ENCODE data around the gene KIF27.
"Not testable (repeated sequence)": the region's sequence is repeated elsewhere in the genome, so short reads cannot be mapped to it uniquely, and the experiment has no call there.

Gene KIF27

DNA sequence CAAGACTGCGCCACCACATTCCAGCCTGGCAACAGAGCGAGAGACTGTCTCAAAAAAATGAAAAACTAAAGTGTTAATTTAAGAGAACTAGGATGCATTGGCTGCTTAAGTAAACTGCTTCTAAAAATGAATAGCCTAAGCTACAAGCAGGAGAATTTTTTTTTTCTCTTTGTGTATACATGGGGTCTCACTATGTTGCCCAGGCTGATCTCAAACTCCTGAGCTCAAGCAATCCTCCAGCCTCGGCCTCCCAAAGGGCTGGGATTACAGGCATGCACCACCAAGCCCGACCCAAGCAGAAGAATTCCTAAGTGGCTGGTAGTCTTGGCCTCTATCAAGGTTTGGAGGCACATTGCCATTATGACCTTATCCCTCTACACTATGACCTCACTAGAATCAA, 106.1 kb downstream of the KIF27 start:
- H3K9me3 ChIP-seq (ENCODE audit: insufficient read depth, low read depth, low read length); H3K23ac ChIP-seq (ENCODE audit: low read length); H3K14ac ChIP-seq (ENCODE audit: low read length); H4K8ac ChIP-seq (ENCODE audit: low read depth, low read length); H2BK5ac ChIP-seq (ENCODE audit: low read depth, low read length, poor library complexity); H3K18ac ChIP-seq (ENCODE audit: low read length); H3K4me1 ChIP-seq (ENCODE audit: control insufficient read depth in 1 of 2, insufficient read depth in 2 of 2, low read length in 2 of 2); DNase-seq; H3K79me2 ChIP-seq (ENCODE audit: control insufficient read depth, insufficient read depth, low read length, poor library complexity); H3K27ac ChIP-seq (ENCODE audit: low read depth, low read length); H3K36me3 ChIP-seq (ENCODE audit: control insufficient read depth in 1 of 2, insufficient read depth in 2 of 2, low read length in 2 of 2); H3K4ac ChIP-seq (ENCODE audit: low read depth, low read length); H2AK5ac ChIP-seq (ENCODE audit: low read length); H3K79me1 ChIP-seq (ENCODE audit: low read length); H2AFZ ChIP-seq (ENCODE audit: insufficient read depth, low read length, poor library complexity); H4K12ac ChIP-seq (ENCODE audit: low read depth, low read length); H3K4me2 ChIP-seq (ENCODE audit: low read length); H3K9ac ChIP-seq (ENCODE audit: low read length); H2BK12ac ChIP-seq (ENCODE audit: low read length); H2BK120ac ChIP-seq (ENCODE audit: insufficient read depth, low read length, poor library complexity); H3K4me3 ChIP-seq (ENCODE audit: low read depth, low read length); H4K91ac ChIP-seq (ENCODE audit: low read depth, low read length); H3K27me3 ChIP-seq (ENCODE audit: insufficient read depth, low read length): not testable (repeated sequence)
- WGBS (ENCODE audit: extremely low coverage, insufficient coverage, insufficient read length) = no CpG with 5 or more reads among the region's 4 CpGs

DNA sequence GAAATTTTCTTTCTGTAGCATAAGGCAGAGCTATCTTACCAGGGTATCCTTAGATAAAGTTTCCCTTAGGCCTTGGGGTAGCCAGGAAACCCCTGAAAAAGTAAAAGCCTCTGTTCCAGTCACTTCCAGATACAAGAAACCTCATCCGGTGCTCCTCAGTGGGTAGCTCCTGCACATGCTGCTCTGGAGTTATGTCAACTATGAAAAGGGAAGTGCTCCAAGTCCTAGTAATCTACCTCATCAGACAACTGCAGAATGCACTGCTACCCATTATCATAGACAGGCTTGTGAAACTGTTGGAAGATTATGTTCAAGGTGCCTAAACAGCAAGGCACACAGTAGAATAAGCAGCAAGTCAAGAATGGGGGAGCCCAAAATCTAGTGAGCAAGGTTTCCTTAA, 112.0 kb downstream of the KIF27 start:
- DNase-seq = peak in 1 of 2 donors; percentile 27
- WGBS (ENCODE audit: extremely low coverage, insufficient coverage, insufficient read length) = no CpG with 5 or more reads among the region's 1 CpG
- H4K8ac ChIP-seq (ENCODE audit: low read depth, low read length); H3K4ac ChIP-seq (ENCODE audit: low read depth, low read length); H3K27me3 ChIP-seq (ENCODE audit: insufficient read depth, low read length); H2BK5ac ChIP-seq (ENCODE audit: low read depth, low read length, poor library complexity); H2BK120ac ChIP-seq (ENCODE audit: insufficient read depth, low read length, poor library complexity); H3K9me3 ChIP-seq (ENCODE audit: insufficient read depth, low read depth, low read length); H3K79me1 ChIP-seq (ENCODE audit: low read length); H2AFZ ChIP-seq (ENCODE audit: insufficient read depth, low read length, poor library complexity); H3K23ac ChIP-seq (ENCODE audit: low read length); H4K12ac ChIP-seq (ENCODE audit: low read depth, low read length); H4K91ac ChIP-seq (ENCODE audit: low read depth, low read length); H2AK5ac ChIP-seq (ENCODE audit: low read length); H3K18ac ChIP-seq (ENCODE audit: low read length); H3K36me3 ChIP-seq (ENCODE audit: control insufficient read depth in 1 of 2, insufficient read depth in 2 of 2, low read length in 2 of 2); H3K79me2 ChIP-seq (ENCODE audit: control insufficient read depth, insufficient read depth, low read length, poor library complexity); H3K27ac ChIP-seq (ENCODE audit: low read depth, low read length); H3K4me3 ChIP-seq (ENCODE audit: low read depth, low read length); H2BK12ac ChIP-seq (ENCODE audit: low read length); H3K9ac ChIP-seq (ENCODE audit: low read length); H3K4me1 ChIP-seq (ENCODE audit: control insufficient read depth in 1 of 2, insufficient read depth in 2 of 2, low read length in 2 of 2); H3K14ac ChIP-seq (ENCODE audit: low read length); H3K4me2 ChIP-seq (ENCODE audit: low read length): not testable (repeated sequence)

DNA sequence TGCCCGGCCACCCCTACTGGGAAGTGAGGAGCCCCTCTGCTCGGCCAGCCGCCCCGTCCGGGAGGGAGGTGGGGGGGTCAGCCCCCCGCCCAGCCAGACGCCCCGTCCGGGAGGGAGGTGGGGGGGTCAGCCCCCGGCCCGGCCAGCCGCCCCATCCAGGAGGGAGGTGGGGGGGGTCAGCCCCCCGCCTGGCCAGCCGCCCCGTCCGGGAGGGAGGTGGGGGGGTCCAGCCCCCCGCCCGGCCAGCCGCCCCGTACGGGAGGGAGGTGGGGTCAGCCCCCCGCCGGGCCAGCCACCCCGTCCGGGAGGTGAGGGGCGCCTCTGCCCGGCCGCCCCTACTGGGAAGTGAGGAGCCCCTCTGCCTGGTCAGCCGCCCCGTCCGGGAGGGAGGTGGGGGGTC, 116.8 kb downstream of the KIF27 start:
- not testable (repeated sequence) for H3K79me1 ChIP-seq (ENCODE audit: low read length); H3K9ac ChIP-seq (ENCODE audit: low read length); H3K79me2 ChIP-seq (ENCODE audit: control insufficient read depth, insufficient read depth, low read length, poor library complexity); H4K91ac ChIP-seq (ENCODE audit: low read depth, low read length); H2BK5ac ChIP-seq (ENCODE audit: low read depth, low read length, poor library complexity); H3K4me3 ChIP-seq (ENCODE audit: low read depth, low read length); H3K18ac ChIP-seq (ENCODE audit: low read length); H2BK120ac ChIP-seq (ENCODE audit: insufficient read depth, low read length, poor library complexity); H4K12ac ChIP-seq (ENCODE audit: low read depth, low read length); H3K36me3 ChIP-seq (ENCODE audit: control insufficient read depth in 1 of 2, insufficient read depth in 2 of 2, low read length in 2 of 2); H3K4ac ChIP-seq (ENCODE audit: low read depth, low read length); H3K4me1 ChIP-seq (ENCODE audit: control insufficient read depth in 1 of 2, insufficient read depth in 2 of 2, low read length in 2 of 2); H3K23ac ChIP-seq (ENCODE audit: low read length); H2AFZ ChIP-seq (ENCODE audit: insufficient read depth, low read length, poor library complexity); H3K27ac ChIP-seq (ENCODE audit: low read depth, low read length); H3K14ac ChIP-seq (ENCODE audit: low read length); H4K8ac ChIP-seq (ENCODE audit: low read depth, low read length); H2BK12ac ChIP-seq (ENCODE audit: low read length); H2AK5ac ChIP-seq (ENCODE audit: low read length); H3K27me3 ChIP-seq (ENCODE audit: insufficient read depth, low read length); H3K9me3 ChIP-seq (ENCODE audit: insufficient read depth, low read depth, low read length); H3K4me2 ChIP-seq (ENCODE audit: low read length); DNase-seq
- WGBS (ENCODE audit: extremely low coverage, insufficient coverage, insufficient read length) = no CpG with 5 or more reads among the region's 31 CpGs

DNA sequence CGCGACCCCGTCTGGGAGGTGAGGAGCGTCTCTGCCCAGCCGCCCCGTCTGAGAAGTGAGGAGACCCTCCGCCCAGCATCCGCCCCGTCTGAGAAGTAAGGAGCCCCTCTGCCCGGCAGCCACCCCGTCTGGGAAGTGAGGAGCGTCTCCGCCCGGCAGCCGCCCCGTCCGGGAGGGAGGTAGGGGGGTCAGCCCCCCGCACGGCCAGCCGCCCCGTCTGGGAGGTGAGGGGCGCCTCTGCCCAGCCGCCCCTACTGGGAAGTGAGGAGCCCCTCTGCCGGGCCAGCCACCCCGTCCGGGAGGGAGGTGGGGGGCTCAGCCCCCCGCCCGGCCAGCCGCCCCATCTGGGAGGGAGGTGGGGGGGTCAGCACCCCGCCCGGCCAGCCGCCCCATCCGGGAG, 117.3 kb downstream of the KIF27 start:
- not testable (repeated sequence) for H3K36me3 ChIP-seq (ENCODE audit: control insufficient read depth in 1 of 2, insufficient read depth in 2 of 2, low read length in 2 of 2); H4K12ac ChIP-seq (ENCODE audit: low read depth, low read length); H3K27ac ChIP-seq (ENCODE audit: low read depth, low read length); H2BK120ac ChIP-seq (ENCODE audit: insufficient read depth, low read length, poor library complexity); H3K27me3 ChIP-seq (ENCODE audit: insufficient read depth, low read length); H3K9me3 ChIP-seq (ENCODE audit: insufficient read depth, low read depth, low read length); H3K14ac ChIP-seq (ENCODE audit: low read length); H3K79me2 ChIP-seq (ENCODE audit: control insufficient read depth, insufficient read depth, low read length, poor library complexity); H3K4ac ChIP-seq (ENCODE audit: low read depth, low read length); H2BK12ac ChIP-seq (ENCODE audit: low read length); H4K8ac ChIP-seq (ENCODE audit: low read depth, low read length); H2AK5ac ChIP-seq (ENCODE audit: low read length); H3K79me1 ChIP-seq (ENCODE audit: low read length); H2BK5ac ChIP-seq (ENCODE audit: low read depth, low read length, poor library complexity); H2AFZ ChIP-seq (ENCODE audit: insufficient read depth, low read length, poor library complexity); H4K91ac ChIP-seq (ENCODE audit: low read depth, low read length); H3K9ac ChIP-seq (ENCODE audit: low read length); H3K4me3 ChIP-seq (ENCODE audit: low read depth, low read length); DNase-seq; H3K23ac ChIP-seq (ENCODE audit: low read length); H3K4me1 ChIP-seq (ENCODE audit: control insufficient read depth in 1 of 2, insufficient read depth in 2 of 2, low read length in 2 of 2); H3K18ac ChIP-seq (ENCODE audit: low read length); H3K4me2 ChIP-seq (ENCODE audit: low read length)
- no CpG with 5 or more reads among the region's 33 CpGs for WGBS (ENCODE audit: extremely low coverage, insufficient coverage, insufficient read length)

Data from trophoblast cell (in vitro differentiated cells and primary cell).